HCT116 (cell line): ENCODE measurements around the gene KCTD1. TPM values are rescaled to one million over a fixed set of nuclear protein-coding genes. Genes with fewer than 3 reads are reported as not detected.

Experiments used
- ATAC-seq: fragments of 200-7000 bp; cut with Tn5 transposase; 2 replicates; pipeline ENCODE4 v1.9.1; 2020; ENCODE audit warnings: mild to moderate bottlenecking, moderate library complexity
- BruUV-seq: library from RNA; stranded (reverse); fragments of 400-500 nt; replicated peaks from 2 replicates; lab custom pipeline; 2021; lab: Mats Ljungman, UMichigan
- CTCF ChIA-PET: fragments of 300-600 bp; sonication (Branson Sonifier 250); formaldehyde crosslinking; loops from one replicate; lab custom pipeline; 2021; ENCODE audit warnings: antibody characterized with exemption; lab: Charles Lee
- POLR2A ChIA-PET: fragments of 300-600, 350-600 bp; sonication (Branson Sonifier 250); formaldehyde crosslinking; loops from one replicate; lab custom pipeline; 2021; ENCODE audit warnings: antibody characterized with exemption; lab: Charles Lee
- RAD21 ChIA-PET, 2 experiments: fragments of 300-600 bp; sonication (Branson Sonifier 250); formaldehyde crosslinking; loops; one replicate each; lab custom pipeline; 2023; ENCODE audit warnings: low total read pairs in 2 of 2; ENCODE audit not compliant: uncharacterized antibody in 2 of 2, unreplicated experiment in 2 of 2, low non-redundant PET in 1 of 2; lab: Charles Lee
- DNase-seq: peaks from one replicate; pipeline ENCODE4 v3.0.0-alpha.2; 2010; ENCODE audit warnings: low read depth, low spot score
- H2AFZ ChIP-seq: fragments of 200-600 bp; shearing (Covaris generic), sonication (generic); 2 replicates; pipeline ENCODE4 v1.6.1; 2017; ENCODE audit warnings: low read depth, mixed run types, mixed read lengths, antibody characterized with exemption, low read length; ENCODE audit not compliant: poor library complexity, severe bottlenecking
- H3K27ac ChIP-seq: 2 replicates; pipeline ENCODE4 v1.5.1; 2012; ENCODE audit warnings: low read depth, low read length
- H3K27me3 ChIP-seq: fragments of 200-600 bp; sonication (generic); 2 replicates; pipeline ENCODE4 v1.6.1; 2016; ENCODE audit warnings: mixed run types, low read length, mixed read lengths; ENCODE audit not compliant: insufficient read depth
- H3K36me3 ChIP-seq, 2 experiments: fragments of 200-500 bp in 1 of 2; fragments of 200-600 bp in 1 of 2; sonication (Bioruptor generic) in 1 of 2; sonication (generic) in 1 of 2; 2 replicates each; pipeline versions ENCODE4 v1.5.1 to v1.6.1; 2014 to 2016; ENCODE audit warnings: low read length in 2 of 2, inconsistent platforms in 1 of 2, mixed read lengths in 1 of 2, mixed run types in 1 of 2; ENCODE audit not compliant: insufficient read depth in 2 of 2, control insufficient read depth in 1 of 2
- H3K4me1 ChIP-seq, 2 experiments: fragments of 200-600 bp in 1 of 2; sonication (generic) in 1 of 2; 2 replicates each; pipeline versions ENCODE4 v1.5.1 to v1.6.1; 2012 to 2017; ENCODE audit warnings: low read length in 2 of 2, inconsistent platforms in 1 of 2, mild to moderate bottlenecking in 1 of 2, mixed read lengths in 1 of 2, mixed run types in 1 of 2, moderate library complexity in 1 of 2; ENCODE audit not compliant: insufficient read depth in 2 of 2, control insufficient read depth in 1 of 2
- H3K4me2 ChIP-seq: fragments of 200-600 bp; sonication (generic); 2 replicates; pipeline ENCODE4 v1.6.1; 2017; ENCODE audit warnings: mixed run types, low read length, mixed read lengths
- H3K4me3 ChIP-seq, 2 experiments: fragments of 200-600 bp in 1 of 2; sonication (generic) in 1 of 2; replicated peaks in 1 of 2; 2 replicates each; pipeline ENCODE4 v1.5.1; 2011 to 2016; ENCODE audit warnings: low read length in 2 of 2, control low read depth in 1 of 2, low read depth in 1 of 2, mild to moderate bottlenecking in 1 of 2, mixed read lengths in 1 of 2, mixed run types in 1 of 2
- H3K79me2 ChIP-seq: fragments of 200-600 bp; sonication (generic); 2 replicates; pipeline ENCODE4 v1.6.1; 2017; ENCODE audit warnings: mild to moderate bottlenecking, mixed run types, low read length, moderate library complexity, mixed read lengths; ENCODE audit not compliant: insufficient read depth
- H3K9ac ChIP-seq: fragments of 200-600 bp; sonication (generic); 2 replicates; pipeline ENCODE4 v1.6.1; 2016; ENCODE audit warnings: low read length, mixed read lengths
- H3K9me2 ChIP-seq: fragments of 200-600 bp; sonication (generic), shearing (Covaris generic); 2 replicates; pipeline ENCODE4 v1.6.1; 2017; ENCODE audit warnings: mixed run types, mild to moderate bottlenecking, moderate library complexity; ENCODE audit not compliant: insufficient read depth
- H3K9me3 ChIP-seq, 2 experiments: fragments of 200-500 bp in 1 of 2; fragments of 200-600 bp in 1 of 2; sonication (Bioruptor generic) in 1 of 2; sonication (generic) in 1 of 2; 2 replicates each; pipeline ENCODE4 v1.6.1; 2014 to 2017; ENCODE audit warnings: low read length in 2 of 2, mixed read lengths in 2 of 2, inconsistent platforms in 1 of 2, low read depth in 1 of 2, mild to moderate bottlenecking in 1 of 2, mixed run types in 1 of 2, moderate library complexity in 1 of 2; ENCODE audit not compliant: control insufficient read depth in 1 of 2, insufficient read depth in 1 of 2
- H4K20me1 ChIP-seq: fragments of 200-600 bp; sonication (generic), shearing (Covaris generic); 2 replicates; pipeline ENCODE4 v1.6.1; 2017; ENCODE audit warnings: mixed run types, mild to moderate bottlenecking, moderate library complexity; ENCODE audit not compliant: insufficient read depth
- CTCF ChIP-seq, 3 experiments: fragments of 200-600 bp in 1 of 3; sonication (generic) in 1 of 3; IDR thresholded peaks in 2 of 3; conservative IDR thresholded peaks in 1 of 3; 2 replicates each; pipeline ENCODE4 v1.5.1; 2012 to 2017; ENCODE audit warnings: low read depth in 2 of 3, low read length in 2 of 3, antibody characterized with exemption in 1 of 3, borderline replicate concordance in 1 of 3, control low read depth in 1 of 3, mild to moderate bottlenecking in 1 of 3, mixed read lengths in 1 of 3, mixed run types in 1 of 3, moderate library complexity in 1 of 3; ENCODE audit not compliant: insufficient read depth in 1 of 3
- EGR1 ChIP-seq: IDR thresholded peaks from 2 replicates; pipeline ENCODE4 v1.6.1; 2012; ENCODE audit warnings: low read depth
- EZH2 ChIP-seq: fragments of 200-600 bp; sonication (generic); IDR thresholded peaks from 2 replicates; pipeline ENCODE4 v1.6.1; 2017; ENCODE audit warnings: antibody characterized with exemption, mixed run types
- FOSL1 ChIP-seq: IDR thresholded peaks from 2 replicates; pipeline ENCODE4 v1.6.1; 2012; ENCODE audit warnings: low read depth
- JUND ChIP-seq: IDR thresholded peaks from 2 replicates; pipeline ENCODE4 v1.6.1; 2012
- MAX ChIP-seq: IDR thresholded peaks from 2 replicates; pipeline ENCODE4 v1.6.1; 2012
- POLR2A ChIP-seq: IDR thresholded peaks from 2 replicates; pipeline ENCODE4 v1.7.0; 2011; ENCODE audit warnings: borderline replicate concordance; ENCODE audit not compliant: insufficient read depth, insufficient read length; ENCODE audit errors: extremely low read depth
- POLR2AphosphoS5 ChIP-seq: IDR thresholded peaks from 2 replicates; pipeline ENCODE4 v1.6.1; 2011; ENCODE audit warnings: mild to moderate bottlenecking, low read depth, low read length, moderate library complexity
- RAD21 ChIP-seq: IDR thresholded peaks from 2 replicates; pipeline ENCODE4 v1.6.1; 2012; ENCODE audit warnings: low read depth, mild to moderate bottlenecking
- SP1 ChIP-seq: IDR thresholded peaks from 2 replicates; pipeline ENCODE4 v1.6.1; 2012; ENCODE audit warnings: low read depth
- YY1 ChIP-seq: IDR thresholded peaks from 2 replicates; pipeline ENCODE4 v1.6.1; 2011; ENCODE audit warnings: low read length, low read depth, moderate library complexity, mild to moderate bottlenecking; ENCODE audit not compliant: insufficient replicate concordance; ENCODE audit errors: extremely low read depth
- ZFX ChIP-seq: fragments of 450-650 bp; IDR thresholded peaks from 2 replicates; pipeline ENCODE4 v1.6.1; 2017
- intact Hi-C: fragments of 100-400 bp; cut with micrococcal nuclease; formaldehyde crosslinking; loops from 2 replicates; pipeline ENCODE4 v1.10.0; 2022
- total RNA-seq: library from RNA; stranded (reverse); gene quantifications from one replicate; pipeline ENCODE4 v1.2.1, GENCODE V29; 2021; ENCODE audit not compliant: unreplicated experiment
- TF ChIP-seq, protein P1 (sequence below): IDR thresholded peaks from 2 replicates; pipeline ENCODE4 v1.6.1; 2012
- TF ChIP-seq, protein P2 (sequence below): IDR thresholded peaks from 2 replicates; pipeline ENCODE4 v1.6.1; 2011; ENCODE audit warnings: mild to moderate bottlenecking, low read length, moderate library complexity; ENCODE audit not compliant: insufficient replicate concordance; ENCODE audit errors: extremely low read depth

Gene KCTD1
- total RNA-seq, 1 experiment from 2014 or later: 16.8 TPM

- ChIA-PET RAD21 (no interaction called here), POLR2A (no interaction called here), CTCF (no interaction called here)
- Histone ChIP-seq H2AFZ (no peak overlapping the region), H4K20me1 (no peaks in the 10 kb centered on the region), H3K27me3 (no peaks in the 10 kb centered on the region), H3K36me3 (no peaks in the 10 kb centered on the region), H3K9me2 (no peaks in the 10 kb centered on the region), H3K9me3 (no peaks in the 10 kb centered on the region), H3K9ac (no peak overlapping the region), H3K4me3 (no peak overlapping the region), H3K79me2 (no peaks in the 10 kb centered on the region), H3K27ac (no peak overlapping the region), H3K4me1 (peaks cover 8 to 12% of the 10 kb centered on the region in 2 experiments; a peak in 3 of 4 replicates), H3K4me2 (no peak overlapping the region)
- no peak for DNase-seq
- no TSS peak for BruUV-seq
- TF ChIP-seq MAX (no peak), JUND (no peak), POLR2A (no peak), YY1 (no peak)
- no peak for ATAC-seq
- intact Hi-C loops: no loop called here
Observed at GRCh38 chr18:26584745-26585144, 36.4 kb upstream of the KCTD1 start.

GRCh38 chr18:26579941-26580618 lies 31.7 kb upstream of the KCTD1 start:
- peak; percentile 72 for ATAC-seq
- Histone ChIP-seq H3K36me3 (no peaks in the 10 kb centered on the region), H3K79me2 (no peaks in the 10 kb centered on the region), H3K4me3 (peak overlapping the region in 1 of 2 experiments; percentile 19; a peak in 2 of 4 replicates), H3K27ac (no peak overlapping the region), H2AFZ (peak overlapping the region; percentile 81), H4K20me1 (no peaks in the 10 kb centered on the region), H3K9me3 (no peaks in the 10 kb centered on the region), H3K9me2 (no peaks in the 10 kb centered on the region), H3K27me3 (no peaks in the 10 kb centered on the region), H3K4me1 (peaks cover 11 to 30% of the 10 kb centered on the region in 2 experiments; a peak in 3 of 4 replicates), H3K4me2 (peak overlapping the region; percentile 74), H3K9ac (no peak overlapping the region; the same call in 1 of the 2 replicates)
- ChIA-PET CTCF (no interaction called here), RAD21 (no interaction called here), POLR2A (interaction anchor here (0.7 kb wide), 1 partner anchor 13 kb away, joined by 4 read pairs; no protein-coding TSS in a partner anchor)
- DNase-seq: peak; percentile 56
- BruUV-seq: no TSS peak
- intact Hi-C loops: no loop called here
- TF ChIP-seq, protein P1, sequence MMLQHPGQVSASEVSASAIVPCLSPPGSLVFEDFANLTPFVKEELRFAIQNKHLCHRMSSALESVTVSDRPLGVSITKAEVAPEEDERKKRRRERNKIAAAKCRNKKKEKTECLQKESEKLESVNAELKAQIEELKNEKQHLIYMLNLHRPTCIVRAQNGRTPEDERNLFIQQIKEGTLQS: no peak
- TF ChIP-seq POLR2AphosphoS5 (peak; percentile 37; the same call in 1 of the 2 replicates), FOSL1 (peak; percentile 82), YY1 (peak; percentile 43), SP1 (peak; percentile 67), RAD21 (peak; percentile 16; the same call in 1 of the 2 replicates), EZH2 (no peak), MAX (peak; percentile 33; the same call in 1 of the 2 replicates), JUND (peak; percentile 75), ZFX (no peak), POLR2A (no peak), EGR1 (no peak), CTCF (IDR thresholded peaks at IDR 0.05 in 2 of 3, conservative IDR thresholded peaks at IDR 0.05 in 1 of 3; ENCODE audit: borderline replicate concordance in 1 of 3, insufficient read depth in 1 of 3, low read depth in 2 of 3, low read length in 2 of 3) (no peak)
- TF ChIP-seq, protein P2, sequence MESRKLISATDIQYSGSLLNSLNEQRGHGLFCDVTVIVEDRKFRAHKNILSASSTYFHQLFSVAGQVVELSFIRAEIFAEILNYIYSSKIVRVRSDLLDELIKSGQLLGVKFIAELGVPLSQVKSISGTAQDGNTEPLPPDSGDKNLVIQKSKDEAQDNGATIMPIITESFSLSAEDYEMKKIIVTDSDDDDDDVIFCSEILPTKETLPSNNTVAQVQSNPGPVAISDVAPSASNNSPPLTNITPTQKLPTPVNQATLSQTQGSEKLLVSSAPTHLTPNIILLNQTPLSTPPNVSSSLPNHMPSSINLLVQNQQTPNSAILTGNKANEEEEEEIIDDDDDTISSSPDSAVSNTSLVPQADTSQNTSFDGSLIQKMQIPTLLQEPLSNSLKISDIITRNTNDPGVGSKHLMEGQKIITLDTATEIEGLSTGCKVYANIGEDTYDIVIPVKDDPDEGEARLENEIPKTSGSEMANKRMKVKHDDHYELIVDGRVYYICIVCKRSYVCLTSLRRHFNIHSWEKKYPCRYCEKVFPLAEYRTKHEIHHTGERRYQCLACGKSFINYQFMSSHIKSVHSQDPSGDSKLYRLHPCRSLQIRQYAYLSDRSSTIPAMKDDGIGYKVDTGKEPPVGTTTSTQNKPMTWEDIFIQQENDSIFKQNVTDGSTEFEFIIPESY: no peak
